OCI-LY7 (cell line): ENCODE data around the gene ACBD3. TPM values are rescaled to one million over a fixed set of nuclear protein-coding genes. Genes with fewer than 3 reads are reported as not detected.

Experiments used
- BruUV-seq: library from RNA; stranded (reverse); fragments of 400-500 nt; replicated peaks from 2 replicates; lab custom pipeline; 2021; lab: Mats Ljungman, UMichigan
- CTCF ChIA-PET: fragments of 300-600 bp; sonication (Branson Sonifier 250); formaldehyde crosslinking; loops from one replicate; lab custom pipeline; 2022; ENCODE audit warnings: antibody characterized with exemption; ENCODE audit not compliant: unreplicated experiment; lab: Charles Lee
- POLR2A ChIA-PET: fragments of 300-600 bp; sonication (Branson Sonifier 250); formaldehyde crosslinking; loops from one replicate; lab custom pipeline; 2022; ENCODE audit warnings: antibody characterized with exemption; lab: Charles Lee
- DNase-seq: peaks from one replicate; pipeline ENCODE4 v3.0.0-alpha.2; 2015; ENCODE audit warnings: low spot score
- H2AFZ ChIP-seq: fragments of 200-600 bp; sonication (generic), shearing (Covaris generic); 2 replicates; pipeline ENCODE4 v1.6.1; 2014; ENCODE audit warnings: mild to moderate bottlenecking, antibody characterized with exemption, low read length, moderate library complexity
- H3K27ac ChIP-seq: fragments of 200-600 bp; sonication (generic); 2 replicates; pipeline ENCODE4 v1.5.1; 2014; ENCODE audit warnings: mixed run types, low read depth, mild to moderate bottlenecking, moderate library complexity, low read length, inconsistent platforms; ENCODE audit not compliant: poor library complexity, severe bottlenecking
- H3K36me3 ChIP-seq: fragments of 200-600 bp; sonication (generic); 2 replicates; pipeline ENCODE4 v1.6.1; 2014; ENCODE audit warnings: mild to moderate bottlenecking, antibody characterized with exemption, low read length, moderate library complexity, mixed read lengths; ENCODE audit not compliant: insufficient read depth
- H3K4me1 ChIP-seq: fragments of 200-600 bp; sonication (generic); 2 replicates; pipeline ENCODE4 v1.5.1; 2014; ENCODE audit warnings: mild to moderate bottlenecking, low read length; ENCODE audit not compliant: insufficient read depth, poor library complexity, severe bottlenecking
- H3K4me2 ChIP-seq: fragments of 200-600 bp; sonication (generic); 2 replicates; pipeline ENCODE4 v1.6.1; 2014; ENCODE audit warnings: mild to moderate bottlenecking, low read length
- H3K4me3 ChIP-seq: fragments of 200-600 bp; sonication (generic); 2 replicates; pipeline ENCODE4 v1.5.1; 2014; ENCODE audit warnings: mild to moderate bottlenecking, low read depth, low read length; ENCODE audit not compliant: poor library complexity, severe bottlenecking
- H3K79me2 ChIP-seq: fragments of 200-600 bp; sonication (generic); 2 replicates; pipeline ENCODE4 v1.6.1; 2016; ENCODE audit warnings: low read depth, mild to moderate bottlenecking, low read length, moderate library complexity, mixed read lengths; ENCODE audit not compliant: insufficient read depth
- H3K9me2 ChIP-seq: fragments of 200-600 bp; sonication (generic); 2 replicates; pipeline ENCODE4 v1.6.1; 2016; ENCODE audit warnings: mild to moderate bottlenecking, low read length, mixed read lengths; ENCODE audit not compliant: insufficient read depth
- H3K9me3 ChIP-seq: fragments of 200-600 bp; sonication (generic); 2 replicates; pipeline ENCODE4 v1.6.1; 2014; ENCODE audit warnings: mild to moderate bottlenecking, mixed run types, low read length, mixed read lengths
- H4K20me1 ChIP-seq: fragments of 200-600 bp; sonication (generic); 2 replicates; pipeline ENCODE4 v1.6.1; 2014; ENCODE audit warnings: mild to moderate bottlenecking, antibody characterized with exemption, low read length, moderate library complexity, mixed read lengths; ENCODE audit not compliant: insufficient read depth
- CTCF ChIP-seq: fragments of 200-600 bp; sonication (generic); conservative IDR thresholded peaks from 2 replicates; pipeline ENCODE4 v1.5.1; 2014; ENCODE audit warnings: mild to moderate bottlenecking, antibody characterized with exemption, low read length, moderate library complexity, mixed read lengths
- EZH2phosphoT487 ChIP-seq: fragments of 200-600 bp; sonication (generic); IDR thresholded peaks from 2 replicates; pipeline ENCODE4 v1.6.1; 2018; ENCODE audit warnings: low read depth, borderline replicate concordance, mild to moderate bottlenecking, mixed run types, antibody characterized with exemption, low read length, moderate library complexity, mixed read lengths
- intact Hi-C: fragments of 100-400 bp; cut with micrococcal nuclease; formaldehyde crosslinking; loops from one replicate; pipeline ENCODE4 v1.10.0; 2022; ENCODE audit not compliant: unreplicated experiment
- total RNA-seq, 2 experiments: library from RNA; depleted of rRNA in 1 of 2; stranded (reverse); fragments of >200 nt in 1 of 2; shearing (Covaris generic) in 1 of 2; gene quantifications; 2 replicates each; pipeline ENCODE4 v1.2.3, GENCODE V29; 2014 to 2022

ACBD3 gene
- total RNA-seq, 2 experiments from 2014 or later: 30.3 to 51.7 TPM

GRCh38 chr1:226162898-226163297, 23.6 kb downstream of the ACBD3 start:
- H3K4me2 ChIP-seq: no peak overlapping the region
- peaks cover 28% of the 10 kb centered on the region for H3K79me2 ChIP-seq
- no peak for DNase-seq
- intact Hi-C loops: no loop called here
- no peaks in the 10 kb centered on the region for H3K9me2 ChIP-seq
- TF ChIP-seq CTCF: no peak
- TF ChIP-seq EZH2phosphoT487: no peak
- H3K27ac ChIP-seq: no peak overlapping the region
- ChIA-PET CTCF (interaction anchor here (1.1 kb wide), 1 partner anchor 21 kb away, joined by 3 read pairs; no protein-coding TSS in a partner anchor), POLR2A (interaction anchor here (0.6 to 1.5 kb wide), 5 partner anchors 16 to 1457 kb away, joined by 3 to 4 read pairs (median 3); no protein-coding TSS in a partner anchor)
- peaks cover 49% of the 10 kb centered on the region for H3K4me1 ChIP-seq
- no peaks in the 10 kb centered on the region for H3K9me3 ChIP-seq
- no TSS peak for BruUV-seq
- H4K20me1 ChIP-seq: peaks cover 5% of the 10 kb centered on the region; the same call in 1 of the 2 replicates
- H2AFZ ChIP-seq: no peak overlapping the region
- no peak overlapping the region for H3K4me3 ChIP-seq
- H3K36me3 ChIP-seq: peaks cover 89% of the 10 kb centered on the region

DNA sequence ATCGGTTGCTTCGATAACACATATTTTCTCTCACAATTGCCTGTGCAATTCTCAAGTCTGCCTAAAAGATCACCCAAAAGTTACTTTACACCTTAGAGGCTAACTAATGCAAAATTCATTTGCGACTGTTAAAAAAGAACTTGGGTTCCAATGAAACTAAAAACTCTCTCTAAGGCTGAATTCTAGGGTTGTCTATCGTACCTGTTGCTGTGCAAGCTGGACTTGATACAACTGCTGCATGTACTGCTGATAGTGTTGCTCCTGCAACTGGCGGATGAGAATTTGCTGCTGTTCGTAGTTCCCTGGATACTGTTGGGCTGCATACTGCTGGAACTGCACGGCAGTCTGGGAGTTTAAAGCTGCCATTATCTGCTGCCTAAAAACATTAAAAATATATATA, 27.6 kb downstream of the ACBD3 start:
- intact Hi-C loops: loop anchor here (2.0 kb wide), 1 partner anchor 22 kb away; no protein-coding TSS in a partner anchor
- Histone ChIP-seq H4K20me1 (no peaks in the 10 kb centered on the region), H3K4me2 (peak overlapping the region; percentile 67), H2AFZ (no peak overlapping the region), H3K9me3 (no peaks in the 10 kb centered on the region), H3K36me3 (peaks cover 95% of the 10 kb centered on the region), H3K27ac (peak overlapping the region; percentile 85), H3K4me1 (peaks cover 58% of the 10 kb centered on the region), H3K9me2 (no peaks in the 10 kb centered on the region), H3K79me2 (peaks cover 36% of the 10 kb centered on the region; the same call in 1 of the 2 replicates), H3K4me3 (no peak overlapping the region)
- no peak for DNase-seq
- ChIA-PET CTCF (interaction anchor here (1.1 kb wide), 1 partner anchor 10 kb away, joined by 3 read pairs; no protein-coding TSS in a partner anchor), POLR2A (interaction anchor here (0.6 to 3.7 kb wide), 9 partner anchors 9 to 33 kb away, joined by 3 to 33 read pairs (median 5); no protein-coding TSS in a partner anchor)
- TF ChIP-seq EZH2phosphoT487: no peak
- no peak for TF ChIP-seq CTCF
- no TSS peak for BruUV-seq

GRCh38 chr1:226158457-226158856, 28.1 kb downstream of the ACBD3 start:
- Histone ChIP-seq H3K4me3 (peak overlapping the region; percentile 26), H3K79me2 (peaks cover 35% of the 10 kb centered on the region; the same call in 1 of the 2 replicates), H4K20me1 (no peaks in the 10 kb centered on the region), H3K4me2 (peak overlapping the region; percentile 67), H3K9me2 (no peaks in the 10 kb centered on the region), H3K9me3 (no peaks in the 10 kb centered on the region), H3K4me1 (peaks cover 58% of the 10 kb centered on the region), H2AFZ (no peak overlapping the region), H3K36me3 (peaks cover 95% of the 10 kb centered on the region), H3K27ac (peak overlapping the region; percentile 85)
- no peak for TF ChIP-seq CTCF
- intact Hi-C loops: loop anchor here (2.0 kb wide), 1 partner anchor 22 kb away; no protein-coding TSS in a partner anchor
- CTCF ChIA-PET: no interaction called here
- DNase-seq: no peak
- POLR2A ChIA-PET: interaction anchor here (0.6 to 3.7 kb wide), 3 partner anchors 10 to 32 kb away, joined by 3 to 33 read pairs (median 4); no protein-coding TSS in a partner anchor
- BruUV-seq: no TSS peak
